ENCODE data around the gene LXN.
"Not testable (repeated sequence)": the region's sequence is repeated elsewhere in the genome, so short reads cannot be mapped to it uniquely, and the experiment has no call there.

The LXN gene, protein sequence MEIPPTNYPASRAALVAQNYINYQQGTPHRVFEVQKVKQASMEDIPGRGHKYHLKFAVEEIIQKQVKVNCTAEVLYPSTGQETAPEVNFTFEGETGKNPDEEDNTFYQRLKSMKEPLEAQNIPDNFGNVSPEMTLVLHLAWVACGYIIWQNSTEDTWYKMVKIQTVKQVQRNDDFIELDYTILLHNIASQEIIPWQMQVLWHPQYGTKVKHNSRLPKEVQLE

DNA sequence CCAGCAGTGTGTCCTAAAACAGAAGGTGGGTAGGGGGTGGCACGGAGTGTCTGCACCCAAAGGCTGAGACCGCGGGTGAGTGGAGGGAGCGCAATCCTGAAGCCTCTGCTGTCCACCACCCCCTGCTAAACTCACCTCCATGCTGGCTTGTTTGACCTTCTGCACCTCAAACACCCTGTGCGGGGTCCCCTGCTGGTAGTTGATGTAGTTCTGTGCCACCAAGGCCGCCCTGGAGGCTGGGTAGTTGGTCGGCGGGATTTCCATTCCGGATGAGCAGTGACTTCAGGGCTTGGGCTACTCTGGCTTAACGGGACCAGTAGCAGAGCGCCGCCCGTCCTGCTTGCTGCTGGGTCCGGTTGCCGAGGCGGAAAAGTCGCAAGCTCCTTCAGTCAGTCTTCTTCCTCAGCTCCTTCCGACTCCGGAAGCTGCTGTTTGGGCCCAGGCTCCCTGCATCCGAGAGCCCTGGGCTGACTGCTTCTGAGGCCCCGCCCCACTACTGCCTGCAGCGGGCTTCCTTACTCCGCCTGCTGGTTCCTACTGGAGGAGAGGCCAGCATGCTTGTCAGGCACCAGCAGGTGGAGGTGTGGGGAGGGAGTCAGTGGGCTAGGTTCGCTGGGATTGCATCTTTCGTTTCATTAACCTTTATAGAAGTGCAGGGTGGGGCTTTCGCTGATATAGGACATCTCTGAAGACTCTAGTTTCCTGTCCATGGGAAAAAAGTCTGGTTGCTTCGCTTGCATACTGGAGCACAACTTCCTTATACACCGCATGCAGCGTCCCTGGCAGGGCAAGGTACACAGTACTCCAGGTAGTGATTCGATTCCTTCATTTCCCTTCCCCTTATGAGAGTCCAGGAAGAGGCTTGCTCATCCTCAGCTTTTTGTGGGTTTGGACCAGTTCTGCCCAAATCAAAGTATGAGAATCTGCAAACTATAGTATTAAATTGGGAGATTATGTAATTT, at the start of gene LXN:
TSS of gene LXN (minus strand) at position 434 of the 962 bp plus-strand sequence. CDS start at position 264, 170 bp downstream.
- peak; percentile 96 for DNase-seq (ENCODE audit: low spot score)

DNA sequence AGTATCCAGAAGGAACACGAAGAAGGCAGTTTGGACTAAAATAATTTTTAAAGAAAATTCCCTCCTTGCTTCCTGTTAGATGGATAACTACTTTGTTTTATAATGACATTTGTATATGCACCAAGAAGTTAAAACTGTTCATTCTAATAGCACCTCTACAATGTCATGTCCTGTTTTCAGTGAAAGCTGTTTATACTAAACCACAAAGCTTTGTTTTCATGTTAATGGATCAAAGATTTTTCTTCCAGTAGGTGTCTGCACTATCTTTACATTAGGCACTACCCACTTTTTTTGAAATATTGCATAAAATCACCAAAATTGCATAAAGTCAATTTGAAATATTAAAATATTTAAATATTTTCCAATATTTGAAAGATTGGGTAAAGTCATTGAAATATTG, 49.7 kb upstream of the LXN start:
- DNase-seq (ENCODE audit: low spot score): no peak

DNA sequence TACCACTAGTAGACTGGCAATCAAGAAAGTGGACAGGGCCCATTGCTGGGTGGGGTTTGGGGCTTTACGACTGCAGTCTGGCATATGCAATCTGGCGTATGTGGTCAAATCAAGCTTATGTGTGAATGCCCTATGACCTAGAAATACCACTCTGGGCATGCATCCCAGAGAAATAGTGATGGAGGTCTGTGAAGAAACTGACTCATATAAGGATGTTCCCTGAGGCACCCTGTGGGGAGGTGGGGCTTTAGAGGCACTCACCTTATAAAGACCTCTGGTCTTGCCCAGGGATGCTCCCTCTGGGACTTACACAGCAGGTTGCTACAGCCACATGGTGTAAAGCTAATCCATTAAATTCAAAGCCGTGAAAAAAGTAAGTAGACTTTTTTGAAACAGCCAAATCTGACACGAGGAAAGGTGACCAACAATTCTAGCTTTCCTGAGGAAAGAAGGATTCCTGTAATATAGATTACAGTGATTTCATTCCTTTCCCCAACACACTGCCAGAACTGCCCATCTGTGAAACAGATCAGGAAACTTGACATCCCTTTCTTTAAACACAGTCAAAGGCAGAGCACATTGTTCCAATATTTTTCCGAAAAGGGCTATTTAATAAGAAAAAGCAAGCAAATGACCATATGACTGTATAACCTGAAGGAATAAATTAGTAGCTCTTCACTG, 46.2 kb upstream of the LXN start:
- no peak for DNase-seq (ENCODE audit: low spot score)

DNA sequence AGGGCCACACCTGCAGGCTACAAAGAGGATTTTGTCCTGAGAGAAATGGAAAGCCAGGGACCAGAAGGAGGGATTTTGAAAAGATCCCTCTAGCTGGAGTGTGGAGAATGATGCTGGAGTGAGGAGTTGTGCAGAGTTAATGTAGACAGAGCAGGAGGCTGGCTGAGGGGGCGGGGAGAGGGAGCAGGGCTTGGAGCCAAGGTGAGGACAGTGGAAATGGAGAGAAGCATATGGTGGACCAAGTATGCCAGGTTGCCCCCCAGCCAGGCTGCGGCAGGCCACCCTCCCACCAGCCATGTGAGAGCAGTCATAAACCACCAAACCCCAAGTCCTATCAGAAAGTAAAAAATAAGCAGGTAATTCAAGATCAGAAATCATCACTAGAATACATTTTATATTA, 45.1 kb upstream of the LXN start:
- DNase-seq (ENCODE audit: low spot score): no peak

DNA sequence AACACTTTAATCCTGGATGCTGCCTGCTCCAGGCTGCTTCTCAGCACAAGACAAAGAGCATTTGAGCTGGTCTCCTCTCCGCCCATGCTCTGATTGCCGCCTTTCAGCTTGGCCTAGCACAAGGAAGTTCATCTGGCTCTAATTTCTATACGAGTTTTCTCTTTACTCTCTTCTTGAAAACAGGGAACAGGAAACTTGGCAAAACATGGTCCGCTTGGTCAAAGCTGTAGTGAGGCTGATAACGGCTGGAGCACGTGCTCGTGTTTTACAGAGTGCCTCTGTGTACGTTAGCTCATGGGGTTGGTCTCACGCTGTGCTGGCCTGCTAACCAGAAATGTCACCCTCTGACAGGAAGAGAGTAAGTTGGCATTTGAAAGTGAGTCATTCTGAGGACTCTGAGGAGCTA, 40.6 kb upstream of the LXN start:
- peak; percentile 33 for DNase-seq (ENCODE audit: low spot score)

DNA sequence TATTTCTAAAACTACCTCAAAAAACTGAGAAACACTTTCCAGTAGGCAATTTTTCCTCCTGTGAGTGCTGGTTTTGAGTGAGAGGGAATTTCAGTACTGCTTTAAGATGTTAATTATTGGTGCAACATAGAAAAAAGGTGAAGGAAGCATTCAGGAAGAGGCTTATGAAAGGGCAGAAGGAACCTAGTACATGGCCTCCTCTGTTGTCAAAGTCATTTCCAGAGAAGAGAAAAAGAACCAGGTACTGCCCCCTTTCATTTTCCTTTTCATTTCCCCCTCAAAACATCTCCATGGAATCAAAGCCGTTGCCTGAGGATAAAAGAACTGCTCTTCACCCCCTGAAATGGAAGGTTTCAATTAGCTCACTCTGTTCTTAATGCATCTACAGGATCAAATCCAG, 40.0 kb upstream of the LXN start:
- no peak for DNase-seq (ENCODE audit: low spot score)

DNA sequence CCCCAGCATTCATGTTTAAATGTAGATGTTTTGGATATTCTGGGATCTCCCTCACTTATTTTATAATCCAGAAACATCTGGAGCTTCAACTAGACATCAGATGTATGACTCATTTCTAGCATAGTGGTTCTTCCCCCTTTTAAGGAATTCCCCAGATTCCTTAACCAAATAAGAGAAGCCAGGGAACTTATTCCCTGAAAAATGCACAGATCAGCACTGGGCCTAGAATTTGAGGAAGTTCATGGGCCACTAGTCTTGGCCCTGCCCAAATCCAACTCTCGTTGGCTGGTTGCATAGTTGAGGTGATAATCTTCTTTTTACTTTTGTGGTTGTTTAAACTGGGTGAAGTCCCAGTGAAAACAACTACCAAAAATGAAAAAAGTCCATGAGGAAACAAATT, 39.4 kb upstream of the LXN start:
- no peak for DNase-seq (ENCODE audit: low spot score)

DNA sequence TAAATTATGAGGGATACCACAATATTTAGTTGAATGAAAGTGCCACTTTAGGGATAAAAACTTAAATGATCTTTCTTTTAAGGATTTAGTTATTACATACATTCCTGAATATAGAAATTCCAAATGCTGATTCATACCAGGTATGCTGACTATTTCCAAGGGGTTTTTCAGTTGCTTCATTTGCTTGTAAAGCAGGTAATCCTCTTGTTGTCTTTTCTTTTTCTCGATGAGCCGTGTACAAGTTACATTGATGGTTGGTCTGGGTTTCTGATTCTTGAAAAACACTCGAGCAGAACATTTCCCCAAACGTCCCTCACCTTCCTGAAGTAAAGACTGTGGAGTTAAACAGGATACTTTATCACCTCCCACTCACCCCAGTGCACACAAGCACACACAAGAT, 38.2 kb upstream of the LXN start:
- DNase-seq (ENCODE audit: low spot score): no peak

DNA sequence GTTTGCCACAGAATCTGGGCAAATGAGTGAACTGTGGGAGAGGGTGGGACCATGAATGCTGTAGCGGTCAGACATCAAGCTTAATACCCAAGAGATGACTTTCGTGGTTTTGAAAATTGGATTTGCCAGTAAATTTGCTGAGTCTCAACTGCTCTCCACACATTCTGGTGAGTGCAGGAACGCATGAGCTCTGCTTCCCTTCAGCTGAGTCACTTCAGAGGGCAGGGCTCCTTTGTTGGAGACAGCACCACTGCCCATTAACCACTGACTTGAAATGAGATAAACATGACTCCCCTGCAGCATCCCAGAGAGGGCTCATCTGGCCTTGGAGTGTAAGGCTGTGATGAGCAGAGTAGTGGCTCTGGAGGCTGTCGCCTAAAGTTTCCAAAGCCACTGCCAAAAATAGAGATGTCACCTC, 37.2 kb upstream of the LXN start:
- no peak for DNase-seq (ENCODE audit: low spot score)

DNA sequence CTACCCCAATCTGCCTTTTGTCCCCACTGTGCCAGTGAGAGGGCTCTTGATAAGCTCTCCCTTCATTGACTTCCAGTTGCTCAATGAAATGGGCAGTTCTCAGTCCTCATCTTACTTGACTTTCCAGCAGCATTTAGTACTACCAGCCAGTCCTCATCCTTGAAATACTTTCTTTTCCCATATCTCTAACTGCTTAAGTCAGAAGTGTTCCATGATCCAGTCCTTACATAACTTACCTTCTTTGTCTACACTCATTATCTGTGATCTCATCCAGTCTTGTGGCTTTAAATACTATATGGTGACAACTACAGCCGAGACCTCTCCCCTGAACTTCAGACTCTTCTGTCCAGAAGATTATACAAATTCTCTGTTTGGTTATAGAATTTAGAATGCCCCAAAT, 31.1 kb upstream of the LXN start:
- DNase-seq (ENCODE audit: low spot score): no peak

DNA sequence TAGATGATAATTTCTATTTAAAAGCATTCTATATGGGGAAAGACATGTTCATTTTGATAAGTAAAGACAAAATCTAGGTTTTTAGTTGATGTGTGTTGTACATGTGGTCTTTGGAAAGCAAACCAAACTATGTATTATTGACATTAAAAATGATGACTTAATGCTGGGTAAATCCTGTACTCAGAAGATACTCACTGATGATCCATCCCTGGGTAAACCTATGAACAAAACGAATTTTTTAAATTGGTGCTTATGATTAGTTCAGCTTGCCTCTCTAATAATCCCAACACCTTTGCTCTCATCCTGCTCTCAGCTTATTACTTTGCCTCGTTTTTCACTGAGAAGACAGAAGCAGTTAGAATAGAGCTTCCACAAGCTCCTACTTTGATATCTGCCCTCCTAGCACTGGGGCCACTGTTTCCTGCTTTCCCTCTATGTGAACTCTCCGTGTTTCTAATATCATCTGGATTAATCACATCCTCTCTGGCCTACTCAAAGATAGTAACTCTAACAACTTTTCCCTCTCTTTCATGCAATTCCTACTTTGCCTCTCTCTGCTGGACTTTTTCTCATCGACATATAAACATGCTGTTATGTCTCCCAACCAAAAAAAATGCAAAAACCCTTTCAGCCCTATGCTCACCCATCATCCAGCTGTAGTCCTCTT, 30.5 kb upstream of the LXN start:
- DNase-seq (ENCODE audit: low spot score): no peak

DNA sequence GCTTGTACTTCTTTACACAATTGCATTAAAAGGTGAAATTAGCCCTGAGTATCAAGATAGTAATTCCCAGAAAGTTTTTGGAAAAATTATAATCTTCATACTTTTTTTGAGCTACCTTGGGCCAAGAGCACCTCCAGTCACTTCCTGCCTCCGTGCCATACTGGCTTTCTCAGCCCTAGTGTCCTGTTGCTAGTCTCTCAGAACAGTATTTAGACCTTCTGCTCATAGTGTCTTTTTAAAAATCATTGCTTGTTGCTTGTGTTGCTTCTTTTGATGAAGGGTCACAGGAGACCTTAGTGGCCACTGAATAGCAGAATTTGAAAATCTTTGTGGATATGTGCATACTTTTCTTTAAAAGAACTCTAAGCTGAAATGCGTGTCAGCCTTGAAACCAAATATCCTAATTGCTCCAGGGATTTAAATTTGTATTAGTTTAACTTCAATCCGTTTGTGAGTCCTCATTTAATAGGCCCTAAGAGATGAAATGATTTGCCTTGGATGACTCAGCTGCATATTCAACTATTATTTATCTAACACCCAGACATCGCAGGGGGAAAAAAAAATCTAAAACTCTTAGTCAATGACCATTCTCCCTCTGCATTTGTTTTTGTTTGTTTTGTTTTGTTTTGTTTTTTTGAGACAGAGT, 29.1 kb upstream of the LXN start:
- no peak for DNase-seq (ENCODE audit: low spot score)

DNA sequence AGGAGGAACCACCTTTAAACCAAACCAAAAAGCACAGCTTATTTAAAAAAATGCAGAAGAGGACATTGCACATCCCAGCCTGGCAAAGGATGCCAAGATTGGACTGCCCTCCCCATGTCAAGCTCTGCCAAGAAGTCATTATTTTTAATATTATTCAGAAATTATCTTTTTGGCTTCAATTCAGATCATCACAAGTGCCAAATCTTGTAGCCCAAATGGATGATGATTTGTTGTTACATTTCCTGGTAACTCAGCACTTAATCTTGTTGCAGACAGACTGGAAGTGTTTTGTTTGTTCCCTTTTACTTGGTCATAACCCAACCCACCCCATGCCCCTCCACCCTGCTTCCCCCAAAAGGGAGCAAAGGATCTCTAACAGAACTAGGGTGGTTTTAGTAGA, 28.1 kb upstream of the LXN start:
- DNase-seq (ENCODE audit: low spot score): no peak

DNA sequence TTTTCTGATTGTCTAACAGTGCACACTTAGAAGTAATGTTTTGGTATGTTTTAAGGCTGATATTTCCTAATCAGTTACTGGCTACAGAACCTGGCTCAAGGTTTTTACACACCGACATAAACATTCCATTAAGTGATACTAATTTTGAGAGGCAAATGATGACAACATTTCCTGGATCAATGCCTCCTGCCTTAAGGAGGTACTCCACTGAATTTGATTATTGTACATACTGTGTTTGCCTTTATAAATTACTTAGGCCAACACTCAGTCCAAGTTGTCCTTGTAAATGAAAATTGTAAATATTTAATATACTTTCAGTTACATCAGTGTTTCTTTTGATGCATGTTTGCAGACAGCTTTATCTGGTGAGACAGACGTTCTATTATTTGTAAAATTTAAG, 24.2 kb upstream of the LXN start:
- DNase-seq (ENCODE audit: low spot score): no peak

DNA sequence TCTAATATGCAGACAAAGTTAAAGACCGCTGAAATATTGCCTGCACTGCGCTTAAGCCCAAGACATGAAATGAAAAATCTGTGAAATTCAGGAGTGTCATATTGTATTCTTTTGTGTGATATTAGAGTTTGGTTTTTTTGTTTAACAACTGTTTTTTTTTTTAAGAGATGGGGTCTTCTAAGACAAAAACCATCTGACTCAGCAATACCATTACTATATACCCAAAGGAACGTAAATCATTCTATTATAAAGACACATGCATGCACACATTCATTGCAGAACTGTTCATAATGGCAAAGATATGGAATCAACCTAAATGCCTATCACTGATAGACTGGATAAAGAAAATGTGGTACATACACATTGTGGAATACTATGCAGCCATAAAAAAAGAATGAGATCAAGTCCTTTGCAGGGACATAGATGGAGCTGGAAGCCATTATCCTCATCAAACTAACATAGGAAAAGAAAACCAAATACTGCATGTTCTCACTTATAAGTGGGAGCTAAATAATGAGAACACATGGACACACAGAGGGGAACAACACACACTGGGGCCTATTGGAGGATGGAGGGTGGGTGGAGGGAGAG, 21.5 kb upstream of the LXN start:
- not testable (repeated sequence) for DNase-seq (ENCODE audit: low spot score)

DNA sequence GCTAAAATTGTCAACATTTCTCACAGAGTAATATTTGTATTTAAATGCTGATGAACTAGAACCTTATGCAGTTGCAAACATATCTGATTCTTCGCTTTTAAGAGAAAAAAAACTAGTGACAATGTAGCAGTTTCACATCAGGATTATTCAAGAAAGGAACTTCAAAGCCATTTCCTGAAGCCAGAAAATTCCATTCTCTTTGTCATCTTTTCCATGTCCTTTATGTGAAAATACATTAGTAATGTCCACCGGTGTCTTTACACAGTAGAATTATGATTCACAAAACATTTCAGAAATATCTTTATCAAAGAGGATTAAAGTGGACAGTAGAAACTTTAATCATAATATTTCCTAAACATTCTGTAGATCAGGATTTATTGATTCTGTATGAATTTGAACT, 12.7 kb upstream of the LXN start:
- DNase-seq (ENCODE audit: low spot score): no peak

DNA sequence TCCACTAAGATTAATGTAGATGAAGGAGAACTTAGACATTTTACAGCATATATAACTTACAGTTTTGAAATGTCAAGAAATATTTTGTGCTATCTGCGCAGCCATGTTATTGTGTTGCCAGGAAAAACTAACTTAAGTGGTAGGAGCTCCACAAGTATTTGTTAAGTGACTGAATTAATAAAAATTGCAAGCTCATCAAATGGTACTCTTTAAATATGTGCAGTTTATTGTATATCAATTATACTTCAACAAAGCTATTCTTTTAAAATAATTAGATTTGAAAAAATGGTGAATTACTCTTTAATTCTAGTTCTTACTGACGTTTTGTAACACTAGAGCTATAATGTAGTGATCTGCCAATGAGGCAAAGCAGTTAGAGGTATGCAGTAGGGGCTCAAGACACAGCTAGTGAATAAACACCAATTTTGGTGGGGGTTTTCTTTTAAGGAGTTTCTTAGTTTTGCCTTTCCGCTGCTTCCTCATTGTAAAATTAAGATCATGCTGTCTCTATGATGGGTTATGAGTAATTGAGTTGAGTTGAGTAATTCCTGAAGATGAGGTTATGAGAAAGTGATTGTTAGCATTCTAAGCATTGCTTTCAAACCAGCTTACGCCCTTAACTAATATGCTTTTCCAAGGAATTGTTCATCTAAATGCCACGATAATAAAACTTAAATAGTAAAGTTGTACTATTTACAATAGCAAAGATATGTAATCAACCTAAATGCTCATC, 10.9 kb upstream of the LXN start:
- DNase-seq (ENCODE audit: low spot score): no peak

DNA sequence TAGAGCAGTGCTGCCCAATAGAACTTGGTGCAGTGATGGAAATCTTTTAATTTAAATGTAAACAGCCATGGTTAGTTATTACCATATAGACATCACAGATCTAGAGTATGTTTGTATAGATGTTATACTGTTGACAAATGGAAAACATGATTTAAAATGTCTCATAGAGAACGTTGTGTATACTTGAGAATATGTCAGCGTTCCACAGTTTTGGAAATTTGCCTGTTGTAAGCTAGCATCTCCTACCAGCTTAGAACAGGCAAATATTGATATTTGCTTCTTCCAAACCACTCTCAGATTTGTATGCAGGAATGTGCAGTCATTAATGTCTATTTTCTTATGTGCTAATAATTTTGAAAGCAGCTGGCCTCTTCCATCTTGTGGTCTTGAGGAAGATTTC, 8.4 kb upstream of the LXN start:
- no peak for DNase-seq (ENCODE audit: low spot score)

DNA sequence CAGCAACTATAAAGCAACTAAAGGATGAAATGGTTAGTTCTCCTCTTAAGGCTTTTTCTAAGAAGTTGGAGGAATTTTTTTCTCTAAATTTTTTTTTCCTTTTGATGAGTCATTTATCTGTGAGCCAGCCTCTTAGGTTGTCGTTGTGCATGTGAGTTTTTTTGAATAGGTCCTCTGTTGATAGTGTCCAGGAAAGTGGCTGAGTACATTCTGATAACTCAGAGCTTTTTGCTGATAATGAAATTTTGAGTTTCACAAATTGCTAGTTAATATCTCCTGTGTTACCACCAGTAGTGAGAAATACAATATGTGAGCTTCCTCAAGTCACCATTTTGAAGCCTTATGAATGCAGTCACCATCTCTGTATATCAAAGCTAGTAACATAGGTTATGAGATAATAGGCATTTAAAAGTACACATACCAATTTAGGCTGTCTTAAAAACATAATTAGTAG, 7.1 kb upstream of the LXN start:
- DNase-seq (ENCODE audit: low spot score): no peak

DNA sequence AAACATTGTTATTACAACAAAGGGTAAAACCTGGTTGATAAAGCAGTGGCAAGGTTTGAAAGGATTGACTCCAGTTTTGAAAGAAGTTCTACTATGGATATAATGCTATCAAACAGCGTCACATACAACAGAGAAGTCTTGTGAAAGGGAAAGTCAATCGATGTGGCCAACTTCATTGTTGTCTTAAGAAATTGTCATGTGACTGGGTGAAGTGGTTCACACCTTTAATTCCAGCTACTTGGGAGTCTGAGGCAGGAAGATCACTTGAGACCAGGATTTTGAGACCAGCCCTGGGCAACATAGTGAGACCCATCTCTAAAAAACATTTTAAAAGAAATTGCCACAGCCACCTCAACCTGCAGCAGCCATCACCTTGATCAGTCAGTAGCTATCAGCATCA, 6.2 kb upstream of the LXN start:
- no peak for DNase-seq (ENCODE audit: low spot score)

DNA sequence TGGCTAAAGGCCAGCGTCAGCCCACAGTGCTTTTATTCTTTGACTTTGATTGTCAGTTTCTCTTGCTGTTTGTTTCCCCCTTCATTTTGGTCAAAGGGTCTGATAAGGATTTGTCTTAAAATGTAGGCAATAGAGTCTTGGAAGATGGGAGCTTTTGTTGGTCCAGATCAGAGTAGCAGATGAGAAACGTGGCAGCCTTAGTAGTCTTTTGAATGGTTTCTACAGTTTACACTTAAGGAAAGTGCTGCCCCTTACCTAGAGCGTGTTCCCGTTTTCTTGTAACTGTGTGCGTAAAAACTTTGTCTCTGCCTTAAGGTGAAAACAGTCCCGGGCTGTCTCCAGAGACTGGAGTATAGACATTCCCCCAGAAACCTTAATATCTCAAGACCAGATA, 630 bp downstream of the LXN start:
- peak; percentile 3 for DNase-seq (ENCODE audit: low spot score)
